CD4-positive, CD25-positive, alpha-beta regulatory T cell (primary cell): Measurements from ENCODE around the gene CHD2. TPM values are rescaled to one million over a fixed set of nuclear protein-coding genes. Genes with fewer than 3 reads are reported as not detected.

Experiments
- ATAC-seq, 2 donors: fragments of 150-1000 bp; cut with Tn5 transposase; one replicate each; pipeline ENCODE4 v1.10.0; 2021; ENCODE audit warnings: low read depth in 2 of 2, moderate number of reproducible peaks in 2 of 2, moderate library complexity in 1 of 2
- DNase-seq, 3 donors: peaks; one replicate each; pipeline versions ENCODE4 v3.0.0 to v3.0.0-alpha.2; 2012 to 2022; ENCODE audit warnings: mixed read lengths in 1 of 3
- H3K27ac ChIP-seq: one replicate; pipeline ENCODE4 v1.7.0; 2013; ENCODE audit warnings: mild to moderate bottlenecking, low read length; ENCODE audit not compliant: insufficient read depth, poor library complexity, severe bottlenecking
- H3K27me3 ChIP-seq: one replicate; pipeline ENCODE4 v1.7.0; 2013; ENCODE audit warnings: low read length; ENCODE audit not compliant: control insufficient read depth, insufficient read depth
- H3K36me3 ChIP-seq: one replicate; pipeline ENCODE4 v1.7.0; 2013; ENCODE audit warnings: mild to moderate bottlenecking, low read length, moderate library complexity; ENCODE audit not compliant: control insufficient read depth, insufficient read depth
- H3K4me1 ChIP-seq: 2 replicates; pipeline ENCODE4 v1.7.0; 2013; ENCODE audit warnings: mild to moderate bottlenecking, low read length; ENCODE audit not compliant: insufficient read depth, control insufficient read depth, poor library complexity, severe bottlenecking
- H3K4me3 ChIP-seq: one replicate; pipeline ENCODE4 v1.7.0; 2013; ENCODE audit warnings: low read depth, mild to moderate bottlenecking, low read length, moderate library complexity
- H3K9me3 ChIP-seq, 2 experiments: 1 replicate in 1 of 2; 2 replicates in 1 of 2; pipeline ENCODE4 v1.7.0; 2013; ENCODE audit warnings: low read length in 2 of 2, mild to moderate bottlenecking in 1 of 2, moderate library complexity in 1 of 2; ENCODE audit not compliant: control insufficient read depth in 2 of 2
- H3K27ac Mint-ChIP-seq, 3 donors: one replicate each; pipeline ENCODE4 v1.8.0; 2020 to 2022; ENCODE audit warnings: mild to moderate bottlenecking in 3 of 3, mixed read lengths in 3 of 3, moderate library complexity in 2 of 3
- H3K27me3 Mint-ChIP-seq: one replicate; pipeline ENCODE4 v1.8.0; 2022; ENCODE audit warnings: mild to moderate bottlenecking, mixed read lengths
- H3K36me3 Mint-ChIP-seq: one replicate; pipeline ENCODE4 v1.8.0; 2020; ENCODE audit warnings: mixed read lengths
- H3K4me1 Mint-ChIP-seq, 4 donors: one replicate each; pipeline ENCODE4 v1.8.0; 2020 to 2022; ENCODE audit warnings: mixed read lengths in 4 of 4, mild to moderate bottlenecking in 1 of 4
- H3K4me3 Mint-ChIP-seq, 4 donors: one replicate each; pipeline ENCODE4 v1.8.0; 2020 to 2022; ENCODE audit warnings: mild to moderate bottlenecking in 4 of 4, mixed read lengths in 4 of 4, moderate library complexity in 3 of 4
- H3K9me3 Mint-ChIP-seq, 7 donors: one replicate each; pipeline ENCODE4 v1.8.0; 2020 to 2022; ENCODE audit warnings: mixed read lengths in 7 of 7, mild to moderate bottlenecking in 3 of 7, moderate library complexity in 2 of 7
- polyA plus RNA-seq, 4 donors: library from polyadenylated mRNA; unstranded; fragments of 300-500 nt; fragmentation: Illumina TruSeq; gene quantifications; one replicate each; pipeline ENCODE4 v1.2.3, GENCODE V29; 2021
- total RNA-seq: library from RNA; stranded (reverse); gene quantifications from one replicate; pipeline ENCODE4 v1.2.3, GENCODE V29; 2022

Gene CHD2
- total and polyA plus RNA-seq, 5 donors from 2014 or later, result 44.3 to 579 (median 49.5) TPM

DNA sequence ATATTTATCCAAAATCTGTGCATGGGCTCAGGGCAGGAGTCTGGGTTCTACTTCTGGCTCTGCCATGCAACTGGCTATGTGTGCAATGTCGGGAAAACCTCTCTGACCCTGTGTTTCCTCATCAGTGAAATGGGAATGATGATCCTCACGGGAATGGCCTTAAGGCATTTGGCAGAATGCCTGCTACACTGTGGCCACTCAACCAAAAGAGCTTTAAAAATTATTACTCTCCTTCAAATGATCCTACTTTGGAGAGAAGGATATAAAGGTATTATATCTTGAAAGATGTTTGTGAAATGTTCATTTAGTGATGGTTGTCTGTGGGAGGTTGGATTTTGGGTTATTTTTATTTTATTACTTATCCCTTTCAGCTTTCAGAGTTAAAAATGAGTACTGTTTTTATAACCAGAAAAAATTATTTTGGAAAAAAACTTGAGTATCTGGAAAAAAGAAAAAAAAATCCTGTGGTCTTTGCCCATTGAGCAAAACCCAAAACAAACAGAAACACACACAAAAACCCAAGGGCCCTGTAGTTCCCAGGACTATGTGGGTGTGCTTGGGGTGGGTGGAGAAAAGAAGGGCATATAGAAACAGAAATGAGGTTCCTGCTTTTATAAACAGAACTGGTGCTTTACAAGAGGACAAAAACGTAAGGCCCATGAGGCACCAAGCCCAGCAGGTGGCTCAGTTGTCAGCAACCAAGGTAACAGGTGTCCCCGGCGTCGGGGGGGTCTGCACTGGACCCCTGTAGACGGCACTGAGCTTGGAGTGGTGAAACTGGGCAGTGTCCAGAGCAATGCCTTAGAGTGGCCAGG, 166.9 kb downstream of the CHD2 start:
- Mint-ChIP-seq H3K4me3 (no peak overlapping the region), H3K4me1 (peaks cover 0 to 5% (median 3%) of the 10 kb centered on the region in 4 donors), H3K36me3 (no peaks in the 10 kb centered on the region), H3K27me3 (peaks cover 37% of the 10 kb centered on the region), H3K9me3 (peaks cover 0 to 2% (median 0%) of the 10 kb centered on the region in 7 donors), H3K27ac (no peak overlapping the region)
- no peak overlapping the region for H3K4me3 ChIP-seq
- peaks cover 5% of the 10 kb centered on the region for H3K27me3 ChIP-seq
- DNase-seq, result no peak
- H3K4me1 ChIP-seq, result no peaks in the 10 kb centered on the region
- H3K36me3 ChIP-seq, result no peaks in the 10 kb centered on the region
- no peaks in the 10 kb centered on the region for H3K9me3 ChIP-seq
- no peak overlapping the region for H3K27ac ChIP-seq
- no peak for ATAC-seq

GRCh38 chr15:93067649-93068085, 167.5 kb downstream of the CHD2 start:
- H3K9me3 Mint-ChIP-seq, result no peaks in the 10 kb centered on the region
- peaks cover 0 to 9% (median 5%) of the 10 kb centered on the region in 4 donors for H3K4me1 Mint-ChIP-seq
- ATAC-seq (no peak), DNase-seq (no peak)
- no peak overlapping the region for H3K4me3 Mint-ChIP-seq
- Histone ChIP-seq H3K4me3 (no peak overlapping the region), H3K36me3 (no peaks in the 10 kb centered on the region), H3K27me3 (peaks cover 6% of the 10 kb centered on the region), H3K9me3 (no peaks in the 10 kb centered on the region), H3K27ac (no peak overlapping the region), H3K4me1 (no peaks in the 10 kb centered on the region)
- H3K27me3 Mint-ChIP-seq, result peaks cover 43% of the 10 kb centered on the region
- no peaks in the 10 kb centered on the region for H3K36me3 Mint-ChIP-seq
- H3K27ac Mint-ChIP-seq, result no peak overlapping the region

DNA sequence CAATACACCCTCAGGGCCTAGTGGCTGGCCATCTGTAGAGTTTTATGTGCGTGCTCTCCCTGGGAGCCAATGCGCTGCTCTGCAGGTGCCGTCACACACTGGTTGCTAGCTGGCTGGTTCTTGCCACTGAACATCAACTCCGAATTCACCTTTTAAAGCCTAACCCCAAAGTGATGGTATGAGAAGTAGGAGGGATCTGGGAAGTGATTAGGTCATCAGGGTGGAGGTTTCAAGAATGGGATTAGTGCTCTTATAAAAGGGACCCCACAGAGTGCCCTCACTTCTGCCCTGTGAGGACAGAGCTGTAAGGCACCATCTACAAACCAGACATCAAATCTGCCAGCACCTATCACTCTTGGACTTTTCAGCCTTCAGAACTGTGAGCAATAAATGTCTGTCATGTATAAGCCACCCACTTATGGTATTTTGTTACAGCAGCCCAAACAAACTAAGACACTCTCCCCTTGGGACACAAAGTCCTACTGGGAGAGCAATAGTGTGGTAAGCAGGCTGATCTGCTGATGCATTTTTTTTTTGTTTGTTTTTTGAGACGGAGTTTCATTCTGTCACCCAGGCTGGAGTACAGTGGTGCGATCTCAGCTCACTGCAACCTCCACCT, 168.6 kb downstream of the CHD2 start:
- no peak overlapping the region for H3K27ac ChIP-seq
- ATAC-seq, result no peak
- Mint-ChIP-seq H3K9me3 (no peaks in the 10 kb centered on the region), H3K27me3 (peaks cover 50% of the 10 kb centered on the region), H3K27ac (no peak overlapping the region), H3K36me3 (no peaks in the 10 kb centered on the region), H3K4me1 (peaks cover 0 to 13% (median 7%) of the 10 kb centered on the region in 4 donors), H3K4me3 (no peak overlapping the region)
- no peak overlapping the region for H3K4me3 ChIP-seq
- no peaks in the 10 kb centered on the region for H3K36me3 ChIP-seq
- DNase-seq, result no peak
- H3K9me3 ChIP-seq, result no peaks in the 10 kb centered on the region
- peaks cover 6% of the 10 kb centered on the region for H3K27me3 ChIP-seq
- no peaks in the 10 kb centered on the region for H3K4me1 ChIP-seq

GRCh38 chr15:93070132-93070531, 170.0 kb downstream of the CHD2 start:
- Mint-ChIP-seq H3K4me1 (peaks cover 0 to 17% (median 7%) of the 10 kb centered on the region in 4 donors), H3K27me3 (peaks cover 60% of the 10 kb centered on the region), H3K27ac (no peak overlapping the region), H3K4me3 (no peak overlapping the region), H3K36me3 (no peaks in the 10 kb centered on the region), H3K9me3 (no peaks in the 10 kb centered on the region)
- Histone ChIP-seq H3K9me3 (no peaks in the 10 kb centered on the region), H3K4me3 (no peak overlapping the region), H3K27me3 (peaks cover 8% of the 10 kb centered on the region), H3K4me1 (no peaks in the 10 kb centered on the region), H3K36me3 (no peaks in the 10 kb centered on the region), H3K27ac (no peak overlapping the region)
- DNase-seq, result no peak
- no peak for ATAC-seq

DNA sequence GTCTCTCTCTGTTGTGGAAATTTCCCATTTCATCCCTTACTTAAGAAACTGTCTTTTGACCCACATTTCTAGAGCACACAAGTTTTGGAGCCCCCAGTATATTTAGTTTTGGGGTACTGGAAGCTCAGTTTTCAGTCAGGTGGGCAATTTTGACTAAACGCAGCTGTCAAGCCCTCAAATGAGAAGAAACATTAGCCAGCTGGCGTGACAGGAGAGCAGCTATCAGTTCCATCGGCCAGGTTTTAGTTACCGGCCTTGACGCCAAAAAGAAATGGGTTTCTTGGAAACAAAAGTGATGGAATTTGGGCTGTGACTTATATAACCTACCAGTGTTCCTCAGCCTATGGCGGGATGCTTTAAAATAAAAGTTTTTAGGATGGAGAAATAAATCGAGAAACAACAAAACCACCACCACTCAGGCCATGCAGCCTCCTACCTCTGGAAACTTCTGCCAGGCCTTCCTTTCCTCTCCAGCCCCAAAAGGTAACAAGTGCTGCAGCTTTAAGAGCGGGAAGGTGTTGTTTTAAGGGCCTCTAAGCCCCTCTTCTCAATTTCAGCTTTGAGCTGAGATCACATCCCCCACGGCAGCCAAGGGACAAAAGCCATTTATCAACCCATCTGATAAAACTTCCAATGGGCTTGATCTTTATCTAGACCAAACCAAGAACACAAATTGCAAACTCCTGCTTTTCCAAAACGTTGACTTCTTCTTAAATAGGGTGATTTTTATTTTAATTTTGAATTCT, 170.6 kb downstream of the CHD2 start:
- H3K9me3 ChIP-seq, result no peaks in the 10 kb centered on the region
- Mint-ChIP-seq H3K4me3 (no peak overlapping the region), H3K4me1 (peaks cover 0 to 17% (median 7%) of the 10 kb centered on the region in 4 donors), H3K9me3 (no peaks in the 10 kb centered on the region), H3K27me3 (peaks cover 65% of the 10 kb centered on the region), H3K36me3 (no peaks in the 10 kb centered on the region), H3K27ac (no peak overlapping the region)
- no peak overlapping the region for H3K27ac ChIP-seq
- H3K4me1 ChIP-seq, result no peaks in the 10 kb centered on the region
- no peak overlapping the region for H3K4me3 ChIP-seq
- DNase-seq, result no peak
- peaks cover 8% of the 10 kb centered on the region for H3K27me3 ChIP-seq
- H3K36me3 ChIP-seq, result no peaks in the 10 kb centered on the region
- ATAC-seq, result no peak

- Histone ChIP-seq H3K36me3 (no peaks in the 10 kb centered on the region), H3K4me1 (no peaks in the 10 kb centered on the region), H3K27me3 (peaks cover 8% of the 10 kb centered on the region), H3K27ac (no peak overlapping the region), H3K4me3 (no peak overlapping the region), H3K9me3 (no peaks in the 10 kb centered on the region)
- Mint-ChIP-seq H3K4me1 (peaks cover 0 to 17% (median 7%) of the 10 kb centered on the region in 4 donors), H3K36me3 (no peaks in the 10 kb centered on the region), H3K4me3 (no peak overlapping the region), H3K9me3 (no peaks in the 10 kb centered on the region), H3K27ac (no peak overlapping the region), H3K27me3 (peaks cover 73% of the 10 kb centered on the region)
- DNase-seq (no peak), ATAC-seq (no peak)
Observed at GRCh38 chr15:93071469-93071936, 171.4 kb downstream of the CHD2 start.

- no peak overlapping the region for H3K4me3 ChIP-seq
- H3K27ac ChIP-seq, result no peak overlapping the region
- peaks cover 0 to 17% (median 7%) of the 10 kb centered on the region in 4 donors for H3K4me1 Mint-ChIP-seq
- H3K4me1 ChIP-seq, result no peaks in the 10 kb centered on the region
- no peaks in the 10 kb centered on the region for H3K9me3 ChIP-seq
- H3K27me3 ChIP-seq, result peaks cover 8% of the 10 kb centered on the region
- H3K27me3 Mint-ChIP-seq, result peaks cover 73% of the 10 kb centered on the region
- no peak overlapping the region for H3K27ac Mint-ChIP-seq
- no peak for DNase-seq
- ATAC-seq, result no peak
- peak overlapping the region in 1 of 4 donors; percentile 48 for H3K4me3 Mint-ChIP-seq
- H3K36me3 ChIP-seq, result no peaks in the 10 kb centered on the region
- no peaks in the 10 kb centered on the region for H3K36me3 Mint-ChIP-seq
- no peaks in the 10 kb centered on the region for H3K9me3 Mint-ChIP-seq
Observed at GRCh38 chr15:93072011-93072410, 171.9 kb downstream of the CHD2 start.
